HG03108 (cell line): Measurements from ENCODE around the gene CLN5.

Experiments
- ATAC-seq: cut with Tn5 transposase; IDR thresholded peaks from one replicate; pipeline ENCODE4 v1.9.1; 2021; ENCODE audit warnings: moderate library complexity; ENCODE audit not compliant: unreplicated experiment

Gene CLN5

DNA sequence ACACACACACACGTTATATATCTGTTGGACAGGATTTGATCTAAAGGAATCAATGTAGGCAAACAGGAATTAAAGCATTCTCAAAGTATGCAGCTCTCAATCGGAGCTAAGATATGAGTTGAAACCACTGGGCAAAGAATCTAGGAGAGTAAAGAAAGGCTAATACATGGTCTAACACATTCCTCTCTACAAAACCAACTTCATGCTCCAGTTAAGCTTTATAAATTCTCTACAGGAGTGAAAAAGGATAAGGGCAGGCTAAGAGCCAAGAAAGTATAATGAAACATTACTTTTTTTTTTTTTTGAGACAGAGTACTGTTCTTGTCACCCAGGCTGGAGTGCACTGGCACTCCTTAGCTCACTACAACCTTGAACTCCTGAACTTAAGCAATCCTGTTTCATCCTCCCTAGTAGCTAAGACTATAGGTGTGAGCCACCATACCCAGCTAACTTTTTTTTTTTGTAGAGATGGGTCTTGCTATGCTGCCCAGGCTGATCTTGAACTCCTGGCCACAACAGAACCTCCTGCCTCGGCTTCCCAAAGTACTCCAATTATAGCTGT, 24.5 kb downstream of the CLN5 start:
- ATAC-seq, result no peak

DNA sequence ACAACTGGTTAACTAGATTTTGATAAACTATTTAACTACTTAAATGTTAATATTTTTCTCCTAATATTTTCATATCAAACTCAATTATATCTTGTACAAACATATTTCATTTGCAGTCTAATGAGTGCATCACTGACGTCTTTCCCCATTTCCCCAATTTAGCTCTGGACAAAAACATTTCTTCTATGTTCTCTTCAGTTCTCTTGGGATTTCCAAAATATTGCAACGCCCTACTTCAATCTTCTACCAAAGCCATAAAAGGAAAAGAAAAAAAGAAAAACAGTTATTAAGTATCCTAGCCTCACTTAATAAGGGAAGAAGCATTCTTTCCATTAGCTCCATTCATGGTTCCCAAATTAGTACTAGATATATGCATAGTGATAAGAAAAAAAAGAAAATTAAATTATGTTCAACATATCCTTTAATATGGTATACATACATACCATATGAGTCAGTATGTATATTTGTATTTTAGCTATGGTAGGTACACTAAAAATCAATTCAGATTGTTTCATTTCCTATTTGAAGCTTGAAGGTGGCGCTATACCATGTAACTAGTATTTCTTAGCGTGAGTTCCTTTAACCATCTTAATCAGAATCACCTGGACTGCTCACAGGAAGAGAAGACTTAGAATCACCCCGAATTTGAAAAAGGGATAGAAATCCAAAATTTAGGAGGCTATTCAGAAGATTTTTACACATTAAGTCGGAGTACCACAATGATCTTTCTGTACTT, 25.2 kb downstream of the CLN5 start:
- ATAC-seq, result no peak

DNA sequence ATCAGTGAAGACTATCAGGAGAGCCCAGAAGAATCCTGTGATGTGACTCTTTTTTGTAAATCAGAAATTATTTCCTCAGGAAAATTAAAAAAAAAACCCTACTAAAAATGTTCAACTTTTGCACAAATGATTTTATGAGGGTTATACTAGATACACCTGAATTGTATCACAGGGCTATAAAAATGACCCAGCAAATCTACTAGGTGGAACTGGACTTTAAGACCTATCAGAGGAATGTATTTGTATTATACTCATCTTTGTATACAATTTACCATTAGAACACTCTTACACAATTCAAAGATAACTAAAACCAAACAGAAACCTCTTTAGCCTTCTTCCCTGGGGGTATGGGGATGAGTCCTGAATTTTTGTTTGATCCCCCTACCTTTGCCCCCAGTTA, 27.9 kb downstream of the CLN5 start:
- ATAC-seq, result no peak

DNA sequence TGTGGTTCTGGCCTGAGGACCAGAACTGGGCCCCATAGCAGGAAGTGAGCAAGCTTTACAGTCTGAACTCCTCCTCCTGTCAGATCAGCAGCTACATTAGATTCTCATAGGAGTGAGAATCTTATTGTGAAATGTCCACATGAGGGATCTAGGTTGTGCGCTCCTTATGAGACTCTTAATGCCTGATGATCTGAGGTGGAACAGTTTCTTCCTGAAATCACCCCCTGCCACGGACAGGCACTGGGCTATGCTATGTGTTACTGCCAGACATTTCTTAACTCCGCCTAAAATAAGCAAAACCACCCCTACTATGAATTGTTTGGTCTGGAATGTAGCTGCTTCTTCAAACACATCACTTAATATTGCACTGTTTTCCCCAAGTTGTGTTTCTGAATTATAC, 30.5 kb downstream of the CLN5 start:
- ATAC-seq, result no peak

DNA sequence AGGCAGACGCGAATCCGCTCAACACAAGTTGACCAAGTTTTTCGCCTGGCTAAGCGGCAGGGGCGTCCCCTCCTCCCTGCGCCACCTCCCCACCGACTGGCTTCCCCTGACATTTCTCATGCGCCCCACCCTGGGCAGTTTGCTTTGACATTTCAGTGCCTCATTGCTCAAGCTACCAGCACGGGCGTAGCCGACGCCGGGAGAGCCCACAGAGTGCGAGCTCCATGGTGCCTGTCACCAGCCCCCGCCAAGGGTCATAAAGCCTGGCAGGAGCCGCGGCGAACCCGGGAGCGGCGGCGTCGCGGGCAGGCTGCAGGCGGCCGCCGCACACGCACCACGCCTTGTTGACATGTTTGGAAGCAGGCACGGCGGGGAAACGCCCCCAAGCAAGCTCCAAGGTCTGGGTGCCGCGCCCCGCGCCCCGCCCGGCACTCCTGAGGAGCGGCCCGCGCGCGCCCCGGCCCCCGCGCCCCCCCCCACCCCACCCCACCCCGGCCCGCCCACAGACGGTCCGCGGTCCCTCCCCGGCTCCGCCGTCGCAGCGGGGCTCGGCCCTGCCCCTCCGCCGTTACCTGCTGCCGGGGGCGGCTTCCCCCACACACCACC, 34.5 kb downstream of the CLN5 start:
- ATAC-seq, result peak; percentile 50

DNA sequence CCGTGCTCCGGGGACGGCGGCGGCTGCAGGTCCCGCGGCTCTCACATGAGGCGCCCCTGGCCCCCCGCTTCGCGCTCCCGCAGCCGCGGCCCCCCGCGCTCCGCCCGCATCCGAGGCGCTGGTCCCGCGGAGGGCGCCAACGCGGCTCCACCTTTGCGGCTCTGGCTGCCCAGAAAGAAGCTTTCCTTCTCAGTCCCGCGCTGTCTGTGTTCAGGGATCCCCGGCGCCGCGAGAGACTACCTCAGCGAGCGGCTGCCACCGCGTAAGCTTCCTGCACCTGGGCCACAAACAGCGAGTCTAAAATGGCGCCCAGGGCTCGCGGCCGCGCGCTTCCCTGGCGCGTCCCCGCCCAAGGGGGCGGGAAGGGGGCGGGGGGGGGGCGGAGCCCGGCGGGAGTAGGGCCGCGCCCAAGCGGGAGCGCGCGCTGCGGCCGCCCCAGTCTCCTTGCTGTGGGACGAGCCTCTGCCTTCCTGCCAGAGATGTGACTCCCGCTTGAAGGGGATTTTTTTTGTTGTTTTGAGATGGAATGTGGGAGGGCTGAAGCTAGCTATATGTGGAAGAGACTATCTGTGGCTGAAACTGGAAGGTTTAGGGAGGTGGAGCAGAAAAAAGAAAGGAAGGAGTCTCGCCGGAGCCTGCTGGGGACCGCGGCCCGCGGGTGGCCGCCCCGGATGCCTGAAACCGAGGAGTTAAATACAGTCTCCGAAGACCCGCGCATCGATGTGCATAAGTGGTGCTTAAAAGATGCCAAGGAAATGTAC, 35.2 kb downstream of the CLN5 start, which contains the start of gene FBXL3:
TSS of gene FBXL3 (minus strand) at position 299 of the 761 bp plus-strand sequence. CDS start 5,299 bp downstream, outside the sequence.
- ATAC-seq, result peak; percentile 56

DNA sequence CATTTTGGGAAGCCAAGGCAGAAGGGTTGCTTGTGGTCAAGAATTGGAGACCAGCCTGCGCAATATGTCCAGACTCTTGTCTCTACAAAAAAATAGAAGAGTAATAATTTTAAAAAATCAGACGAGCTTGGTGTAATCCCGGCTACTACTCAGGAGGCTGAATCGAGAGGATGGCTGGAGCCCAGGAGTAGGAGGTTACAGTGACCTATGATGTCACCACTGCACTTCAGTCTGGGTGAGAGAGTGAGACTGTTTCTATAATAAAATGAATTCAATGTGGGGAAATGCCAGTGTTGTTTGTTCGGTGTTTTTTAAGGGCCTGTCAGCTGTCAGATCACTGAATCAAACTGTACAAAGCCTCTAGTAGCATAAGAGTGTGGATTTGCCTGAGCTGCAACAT, 36.3 kb downstream of the CLN5 start:
- no peak for ATAC-seq

DNA sequence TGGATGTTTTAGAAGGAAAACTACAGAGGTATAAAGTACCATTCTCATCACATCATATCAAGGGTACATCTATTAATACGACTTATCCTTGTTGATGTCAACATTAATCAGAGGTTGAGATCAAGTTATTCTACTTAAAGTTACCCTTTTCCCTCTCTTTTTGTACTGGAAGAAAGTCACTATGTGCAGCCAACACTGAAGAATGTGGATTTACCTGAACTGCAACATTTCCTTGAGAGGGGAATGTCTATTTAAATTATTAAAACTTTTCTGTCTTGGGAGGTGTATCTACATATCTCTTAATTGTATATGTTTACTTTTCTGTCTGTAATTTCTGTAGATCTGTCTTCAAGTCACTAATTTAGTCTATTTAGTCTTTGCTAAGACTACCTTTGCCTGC, 37.6 kb downstream of the CLN5 start:
- no peak for ATAC-seq

DNA sequence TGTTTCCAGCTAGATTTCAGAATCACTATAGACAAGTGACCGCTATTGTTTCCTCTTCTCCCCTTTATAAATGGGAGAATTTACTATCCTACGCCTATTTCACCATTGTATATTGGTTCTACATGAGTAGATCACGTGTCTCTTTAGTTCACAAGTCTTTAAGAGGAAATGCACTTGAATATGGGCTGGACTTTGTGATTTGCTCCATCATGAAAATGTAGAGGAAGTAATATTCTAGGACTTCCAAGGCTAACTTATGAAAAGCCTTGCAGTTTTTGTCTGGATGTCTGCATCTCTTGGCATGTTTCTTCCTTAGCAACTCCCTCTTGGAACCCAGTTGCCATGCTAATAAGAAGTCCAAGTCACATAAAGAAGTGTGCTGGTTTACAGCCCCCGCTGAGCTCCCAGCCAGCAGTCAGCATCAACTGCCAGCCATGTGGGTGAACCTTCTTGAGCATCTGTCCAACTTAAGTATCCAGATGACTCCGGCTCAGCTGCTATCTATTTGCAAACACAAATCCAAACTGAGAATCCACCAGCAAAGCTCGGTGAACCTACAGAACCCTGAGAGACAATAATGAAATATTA, 39.9 kb downstream of the CLN5 start:
- no peak for ATAC-seq

DNA sequence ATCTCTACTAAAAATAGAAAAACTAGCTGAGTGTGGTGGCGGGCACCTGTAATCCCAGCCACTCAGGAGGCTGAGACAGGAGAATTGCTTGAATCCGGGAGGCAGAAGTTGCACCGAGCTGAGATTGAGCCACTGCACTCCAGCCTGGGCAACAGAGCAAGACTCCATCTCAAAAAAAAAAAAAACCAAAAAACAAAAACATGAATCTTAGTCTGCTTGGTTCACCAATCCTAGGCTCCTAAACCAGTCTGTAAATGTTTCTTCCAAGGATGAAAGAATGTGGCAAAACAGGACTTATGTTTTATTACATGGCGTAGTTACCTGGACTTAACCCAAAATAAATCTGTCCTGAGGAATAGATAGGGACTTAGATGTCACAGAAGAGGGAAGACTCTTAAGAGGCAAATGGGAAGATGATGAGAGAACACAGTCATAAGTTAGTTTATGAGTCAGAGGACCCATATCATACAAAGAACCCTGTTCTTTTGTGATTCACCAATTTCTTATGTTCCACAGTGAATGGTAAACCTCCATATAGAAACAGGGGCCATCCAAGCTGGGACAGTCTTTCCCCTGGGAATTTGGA, 41.9 kb downstream of the CLN5 start:
- no peak for ATAC-seq

DNA sequence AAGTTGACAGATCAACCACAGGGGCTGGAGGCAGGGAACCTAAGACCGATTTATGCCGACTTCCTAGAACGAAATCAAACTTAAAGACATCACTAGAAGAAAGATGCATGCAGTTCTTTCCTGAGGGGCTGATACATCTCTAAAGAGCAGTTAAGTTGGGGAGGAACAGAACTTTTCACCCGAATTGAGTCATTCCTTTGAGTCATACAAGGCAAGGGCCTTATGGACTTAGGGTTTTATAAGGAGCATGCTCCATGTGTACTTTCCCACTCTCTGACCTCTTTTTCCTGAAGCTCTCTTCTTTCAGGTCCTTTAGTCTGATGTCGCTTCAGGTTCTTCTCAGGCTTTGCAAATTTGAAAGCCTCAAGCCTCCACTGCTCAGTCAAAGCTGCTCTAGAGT, 43.0 kb downstream of the CLN5 start:
- ATAC-seq, result no peak

DNA sequence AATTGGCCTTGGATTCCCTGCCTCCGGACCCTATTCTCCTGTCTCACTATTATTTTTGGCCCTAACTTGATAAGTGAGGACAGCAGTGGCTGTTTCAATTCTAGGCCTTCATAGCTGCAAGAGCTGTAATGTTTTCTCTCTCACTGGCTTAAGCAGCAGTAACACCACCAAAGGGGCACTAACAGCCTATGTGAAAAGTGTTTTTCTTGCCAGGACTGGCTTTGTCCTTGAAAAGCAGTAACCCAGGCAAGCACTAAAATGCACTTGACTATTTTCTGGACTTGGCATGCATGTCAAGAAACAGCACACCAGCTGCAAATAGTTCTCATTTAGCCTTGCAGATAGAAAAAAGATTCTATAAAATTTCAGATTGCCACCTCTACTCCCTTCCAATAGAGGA, 44.4 kb downstream of the CLN5 start:
- ATAC-seq, result no peak

DNA sequence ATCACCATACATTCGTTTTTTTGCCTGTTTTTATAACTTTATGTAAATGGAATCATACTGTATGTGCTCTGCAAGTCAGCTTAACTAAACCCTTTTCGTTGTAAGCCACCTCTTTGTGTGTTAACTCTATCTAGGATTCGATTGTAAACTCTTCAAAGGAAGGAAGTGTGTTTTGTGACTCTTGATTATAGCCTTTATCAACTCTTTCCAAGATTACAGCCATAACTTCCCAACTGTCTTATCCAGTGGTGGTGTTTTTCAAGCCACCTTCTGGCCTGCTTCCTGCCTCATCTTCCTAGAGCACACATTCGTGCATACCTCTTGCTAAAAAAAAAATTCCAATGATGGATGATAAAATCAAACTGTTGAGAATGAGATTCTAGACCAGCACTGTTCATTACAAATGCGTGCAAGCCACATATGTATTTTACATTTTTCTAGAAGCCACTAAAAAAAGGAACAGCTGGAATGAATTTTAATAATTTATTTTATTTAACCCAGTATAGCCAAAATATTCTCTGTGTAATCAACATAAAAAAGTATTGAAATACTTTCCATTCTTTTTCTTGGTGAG, 47.1 kb downstream of the CLN5 start:
- ATAC-seq, result no peak

DNA sequence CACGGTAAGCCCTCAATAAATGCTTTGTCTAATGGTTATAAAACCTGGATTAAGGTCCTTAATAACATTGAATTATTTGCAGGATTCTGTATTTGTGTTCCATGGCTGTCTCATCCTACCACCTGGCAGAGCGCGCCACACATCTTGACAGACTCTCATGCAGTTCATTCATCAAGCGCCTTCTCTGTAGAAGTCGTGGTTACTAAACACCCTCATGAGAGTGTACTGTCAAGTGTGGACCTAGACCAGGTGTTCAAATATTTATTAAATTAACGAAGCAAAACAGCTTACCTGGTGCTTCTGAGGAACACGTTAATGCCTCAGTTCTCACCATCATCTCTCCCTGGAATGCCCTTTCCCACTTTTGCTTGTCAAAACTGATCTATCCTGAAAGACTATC, 48.2 kb downstream of the CLN5 start:
- ATAC-seq, result no peak

DNA sequence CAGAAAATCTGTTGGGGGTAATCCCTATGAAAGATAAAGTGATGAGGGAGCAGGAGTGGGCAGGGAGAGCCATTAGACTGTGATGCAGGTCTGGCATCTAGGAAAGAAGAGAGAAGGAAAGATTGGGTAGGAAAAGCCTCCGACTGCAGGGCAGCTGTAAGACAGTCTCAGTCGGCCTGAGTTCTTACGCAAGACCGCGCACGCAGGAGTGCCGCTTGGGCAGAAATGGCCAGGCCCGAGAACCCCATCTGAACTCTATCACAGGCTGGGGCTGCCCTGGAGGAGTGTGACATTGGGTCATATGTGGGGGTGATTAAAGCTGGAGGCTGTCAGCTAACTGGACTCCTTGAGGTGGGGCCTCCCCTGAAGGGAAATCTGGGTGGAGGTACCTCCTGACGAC, 49.0 kb downstream of the CLN5 start:
- no peak for ATAC-seq

DNA sequence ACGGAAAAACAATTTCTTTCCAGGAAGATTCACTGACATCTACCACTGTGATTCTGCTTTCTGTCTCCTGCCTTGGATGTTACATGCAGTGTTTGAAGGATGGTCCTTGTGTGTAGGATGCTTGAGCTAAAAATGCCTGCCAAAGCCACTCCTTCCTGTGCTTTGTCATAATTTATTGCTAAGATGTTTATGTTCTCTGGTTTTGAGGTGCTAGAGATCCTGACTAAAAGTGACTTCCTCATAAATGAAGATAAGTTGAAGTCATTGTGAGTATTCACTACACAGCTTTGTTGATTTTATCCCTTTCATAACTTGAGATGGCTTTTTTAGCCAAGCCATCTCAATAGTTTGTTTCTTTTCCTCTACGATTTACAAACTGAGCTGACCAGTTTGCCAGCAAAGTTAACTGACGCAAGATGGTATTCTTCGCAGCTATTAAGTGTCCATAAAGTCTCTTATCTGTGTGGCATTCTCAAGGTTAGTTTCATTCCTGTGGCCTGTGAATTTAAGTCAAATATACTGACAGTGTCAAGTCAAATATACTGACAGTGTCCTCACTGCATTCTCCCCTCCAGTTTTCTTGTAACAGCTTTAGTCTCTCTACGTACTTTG, 50.8 kb downstream of the CLN5 start:
- no peak for ATAC-seq

DNA sequence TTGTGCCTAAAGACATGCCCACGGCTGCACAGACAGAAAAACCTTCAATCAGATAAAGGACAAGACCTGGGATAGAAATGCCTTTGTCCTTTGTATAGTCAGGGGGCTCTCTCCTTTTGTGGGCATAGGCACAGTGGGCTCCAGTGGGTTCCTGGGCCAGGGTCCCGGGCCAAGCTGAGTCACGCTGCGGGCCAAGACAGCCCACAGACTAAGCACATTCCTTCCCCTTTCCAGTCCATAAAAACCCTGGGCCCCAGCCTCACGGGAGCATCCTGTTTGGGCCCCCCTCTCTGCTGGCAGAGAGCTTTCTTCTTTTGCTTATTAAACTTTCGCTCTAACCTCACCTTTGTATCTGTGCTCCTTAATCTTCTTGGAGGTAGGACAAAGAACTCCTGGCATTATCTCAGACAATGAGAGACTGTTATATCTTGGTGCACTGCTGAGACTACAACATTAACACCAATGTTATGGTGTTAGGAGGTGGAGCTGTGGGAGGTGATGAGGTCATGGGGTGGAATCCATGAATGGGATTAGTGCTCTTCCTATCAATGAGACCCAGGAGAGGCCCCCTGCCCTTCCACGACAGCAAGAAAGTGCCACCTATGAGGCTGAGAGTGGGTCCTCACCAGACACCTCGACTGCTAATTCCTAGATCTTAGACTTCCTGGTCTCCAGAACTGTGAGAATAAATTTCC, 55.9 kb downstream of the CLN5 start:
- no peak for ATAC-seq

DNA sequence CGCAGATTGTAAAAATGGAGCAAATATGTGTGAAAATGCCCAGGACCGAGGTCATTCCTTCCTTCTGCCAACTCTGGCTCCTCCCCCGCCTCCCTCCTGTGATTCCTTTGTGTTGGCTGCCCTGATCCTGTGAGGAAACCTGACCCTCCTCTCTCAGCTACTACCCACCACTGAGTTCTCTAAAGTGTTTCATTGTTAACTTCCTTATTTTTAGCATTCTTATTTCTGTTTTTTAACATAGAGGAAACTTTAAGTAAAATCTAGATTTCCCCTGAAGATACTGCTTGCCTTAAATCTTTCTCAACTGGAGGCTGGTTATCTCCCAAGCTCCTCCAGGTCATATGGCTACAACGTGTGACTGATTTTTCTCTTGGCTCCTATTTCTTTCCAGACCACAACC, 56.8 kb downstream of the CLN5 start:
- ATAC-seq, result no peak

DNA sequence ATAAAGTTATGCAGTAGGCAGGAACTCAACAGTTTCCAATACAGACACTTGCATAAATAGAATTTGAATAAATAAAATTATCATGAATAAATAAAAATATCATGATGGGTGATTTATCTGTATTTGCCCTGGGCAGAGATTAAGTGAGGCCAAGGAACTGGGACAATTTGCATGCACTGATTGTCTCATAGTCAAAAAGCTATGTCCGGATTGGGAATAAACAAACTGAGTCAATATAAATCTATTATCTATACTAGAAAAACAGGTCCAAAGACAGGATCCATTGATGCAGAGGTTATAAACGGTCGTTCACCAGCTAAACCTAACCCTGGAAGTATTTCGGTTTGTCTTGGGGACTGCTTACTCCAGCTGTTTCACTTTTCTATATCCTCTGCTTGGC, 61.3 kb downstream of the CLN5 start:
- ATAC-seq, result no peak
